Body of pancreas (tissue), 4 donors: ENCODE measurements around the gene P2RY6. TPM values are rescaled to one million over a fixed set of nuclear protein-coding genes. Genes with fewer than 3 reads are reported as not detected.

Experiments used
- ATAC-seq: fragments of 150-250 bp; one replicate; pipeline ENCODE4 v1.9.1; 2016
- DNase-seq, 4 donors: peaks; one replicate each; pipeline ENCODE4 v3.0.0-alpha.2; 2019
- H3K27ac ChIP-seq, 4 donors: fragments of 200-600 bp; sonication (generic); 1 replicate in 3 of 4; 2 replicates in 1 of 4; pipeline versions ENCODE4 v1.5.1 to v1.6.1; 2016 to 2019; ENCODE audit warnings: mild to moderate bottlenecking in 1 of 4, mixed read lengths in 1 of 4, moderate library complexity in 1 of 4
- H3K27me3 ChIP-seq, 2 donors: fragments of 200-600 bp; sonication (generic); one replicate each; pipeline ENCODE4 v1.6.0; 2016; ENCODE audit warnings: mild to moderate bottlenecking in 1 of 2
- H3K36me3 ChIP-seq, 2 donors: fragments of 200-600 bp; sonication (generic); replicated peaks in 1 of 2; 2 replicates each; pipeline ENCODE4 v1.5.1; 2016; ENCODE audit warnings: low read depth in 2 of 2; ENCODE audit not compliant: insufficient read depth in 1 of 2
- H3K4me1 ChIP-seq: fragments of 200-600 bp; sonication (generic); one replicate; pipeline ENCODE4 v1.6.0; 2016
- H3K4me3 ChIP-seq, 2 donors: fragments of 200-600 bp; sonication (generic); 1 replicate in 1 of 2; 2 replicates in 1 of 2; pipeline ENCODE4 v1.5.1; 2016 to 2019
- H3K9me3 ChIP-seq, 3 donors: fragments of 200-600 bp; sonication (generic); 1 replicate in 2 of 3; 2 replicates in 1 of 3; pipeline ENCODE4 v1.5.1; 2016
- POLR2A ChIP-seq, 3 donors: fragments of 450-650 bp; IDR thresholded peaks; one replicate each; pipeline ENCODE4 v1.6.1; 2016; ENCODE audit warnings: antibody characterized with exemption in 3 of 3, mild to moderate bottlenecking in 2 of 3
- WGBS, 2 donors: methylation state at CpG; one replicate each; pipeline ENCODE4 v1.1.5; 2017; 5-methylcytosine and 5-hydroxymethylcytosine counted together
- intact Hi-C: fragments of 100-400 bp; cut with DNase I; formaldehyde crosslinking; loops from one replicate; pipeline ENCODE4 v1.15.1; 2023
- total RNA-seq, 2 donors: library from RNA; depleted of rRNA; stranded (reverse); fragments of >200 nt; gene quantifications; one replicate each; pipeline ENCODE4 v1.1.0, GENCODE V29; 2016
- TF ChIP-seq, protein P1 (sequence below), 7 experiments: fragments of 450-650 bp in 4 of 7; fragments of 200-600 bp in 3 of 7; sonication (generic) in 3 of 7; IDR thresholded peaks; one replicate each; pipeline ENCODE4 v1.5.1; 2016 to 2019; ENCODE audit warnings: antibody characterized with exemption in 7 of 7

The P2RY6 gene
- total RNA-seq, 2 donors from 2014 or later = not detected

DNA sequence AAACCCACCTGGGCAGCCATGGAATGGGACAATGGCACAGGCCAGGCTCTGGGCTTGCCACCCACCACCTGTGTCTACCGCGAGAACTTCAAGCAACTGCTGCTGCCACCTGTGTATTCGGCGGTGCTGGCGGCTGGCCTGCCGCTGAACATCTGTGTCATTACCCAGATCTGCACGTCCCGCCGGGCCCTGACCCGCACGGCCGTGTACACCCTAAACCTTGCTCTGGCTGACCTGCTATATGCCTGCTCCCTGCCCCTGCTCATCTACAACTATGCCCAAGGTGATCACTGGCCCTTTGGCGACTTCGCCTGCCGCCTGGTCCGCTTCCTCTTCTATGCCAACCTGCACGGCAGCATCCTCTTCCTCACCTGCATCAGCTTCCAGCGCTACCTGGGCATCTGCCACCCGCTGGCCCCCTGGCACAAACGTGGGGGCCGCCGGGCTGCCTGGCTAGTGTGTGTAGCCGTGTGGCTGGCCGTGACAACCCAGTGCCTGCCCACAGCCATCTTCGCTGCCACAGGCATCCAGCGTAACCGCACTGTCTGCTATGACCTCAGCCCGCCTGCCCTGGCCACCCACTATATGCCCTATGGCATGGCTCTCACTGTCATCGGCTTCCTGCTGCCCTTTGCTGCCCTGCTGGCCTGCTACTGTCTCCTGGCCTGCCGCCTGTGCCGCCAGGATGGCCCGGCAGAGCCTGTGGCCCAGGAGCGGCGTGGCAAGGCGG, 24.5 kb downstream of the P2RY6 start:
- 73 to 81% methylated on average over 16 to 34 of the region's 35 CpGs for WGBS, 2 donors
- Histone ChIP-seq H3K9me3 (no peaks in the 10 kb centered on the region), H3K4me3 (no peak overlapping the region), H3K27ac (no peak overlapping the region), H3K27me3 (no peaks in the 10 kb centered on the region), H3K4me1 (no peaks in the 10 kb centered on the region), H3K36me3 (no peaks in the 10 kb centered on the region)
- intact Hi-C loops = loop anchor here (5.0 to 10.0 kb wide), 2 partner anchors 36 to 98 kb away; no protein-coding TSS in a partner anchor
- DNase-seq = no peak
- TF ChIP-seq, protein P1, sequence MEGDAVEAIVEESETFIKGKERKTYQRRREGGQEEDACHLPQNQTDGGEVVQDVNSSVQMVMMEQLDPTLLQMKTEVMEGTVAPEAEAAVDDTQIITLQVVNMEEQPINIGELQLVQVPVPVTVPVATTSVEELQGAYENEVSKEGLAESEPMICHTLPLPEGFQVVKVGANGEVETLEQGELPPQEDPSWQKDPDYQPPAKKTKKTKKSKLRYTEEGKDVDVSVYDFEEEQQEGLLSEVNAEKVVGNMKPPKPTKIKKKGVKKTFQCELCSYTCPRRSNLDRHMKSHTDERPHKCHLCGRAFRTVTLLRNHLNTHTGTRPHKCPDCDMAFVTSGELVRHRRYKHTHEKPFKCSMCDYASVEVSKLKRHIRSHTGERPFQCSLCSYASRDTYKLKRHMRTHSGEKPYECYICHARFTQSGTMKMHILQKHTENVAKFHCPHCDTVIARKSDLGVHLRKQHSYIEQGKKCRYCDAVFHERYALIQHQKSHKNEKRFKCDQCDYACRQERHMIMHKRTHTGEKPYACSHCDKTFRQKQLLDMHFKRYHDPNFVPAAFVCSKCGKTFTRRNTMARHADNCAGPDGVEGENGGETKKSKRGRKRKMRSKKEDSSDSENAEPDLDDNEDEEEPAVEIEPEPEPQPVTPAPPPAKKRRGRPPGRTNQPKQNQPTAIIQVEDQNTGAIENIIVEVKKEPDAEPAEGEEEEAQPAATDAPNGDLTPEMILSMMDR (IDR thresholded peaks at IDR 0.05) = no peak
- TF ChIP-seq POLR2A (IDR thresholded peaks at IDR 0.05) = no peak
- ATAC-seq = no peak

DNA sequence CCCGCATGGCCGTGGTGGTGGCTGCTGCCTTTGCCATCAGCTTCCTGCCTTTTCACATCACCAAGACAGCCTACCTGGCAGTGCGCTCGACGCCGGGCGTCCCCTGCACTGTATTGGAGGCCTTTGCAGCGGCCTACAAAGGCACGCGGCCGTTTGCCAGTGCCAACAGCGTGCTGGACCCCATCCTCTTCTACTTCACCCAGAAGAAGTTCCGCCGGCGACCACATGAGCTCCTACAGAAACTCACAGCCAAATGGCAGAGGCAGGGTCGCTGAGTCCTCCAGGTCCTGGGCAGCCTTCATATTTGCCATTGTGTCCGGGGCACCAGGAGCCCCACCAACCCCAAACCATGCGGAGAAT, 25.1 kb downstream of the P2RY6 start:
- intact Hi-C loops = loop anchor here (5.0 to 10.0 kb wide), 2 partner anchors 35 to 98 kb away; no protein-coding TSS in a partner anchor
- ATAC-seq = no peak
- Histone ChIP-seq H3K36me3 (no peaks in the 10 kb centered on the region), H3K27ac (no peak overlapping the region), H3K9me3 (no peaks in the 10 kb centered on the region), H3K4me3 (no peak overlapping the region), H3K27me3 (no peaks in the 10 kb centered on the region), H3K4me1 (no peaks in the 10 kb centered on the region)
- 84 to 88% methylated on average over 18 of the region's 18 CpGs for WGBS, 2 donors
- TF ChIP-seq POLR2A (IDR thresholded peaks at IDR 0.05) = no peak
- TF ChIP-seq, protein P1 (IDR thresholded peaks at IDR 0.05) = no peak
- no peak for DNase-seq

DNA sequence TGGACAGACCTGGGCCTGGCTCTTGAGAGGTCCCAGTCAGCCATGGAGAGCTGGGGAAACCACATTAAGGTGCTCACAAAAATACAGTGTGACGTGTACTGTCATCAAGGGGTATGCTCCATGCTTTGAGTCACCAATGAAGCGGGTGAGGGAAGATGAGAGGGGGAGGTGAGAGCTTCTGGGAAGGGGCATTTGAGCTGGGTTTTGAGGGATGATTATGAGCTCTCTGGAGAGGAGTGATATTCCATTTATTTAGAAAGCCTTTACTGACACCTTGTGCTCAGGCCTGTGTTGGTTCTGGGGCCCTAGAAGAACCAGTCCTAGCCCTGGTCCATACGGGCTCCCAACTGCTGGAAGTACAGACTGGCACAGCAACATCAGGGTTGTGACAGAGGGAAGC, 25.6 kb downstream of the P2RY6 start:
- Histone ChIP-seq H3K36me3 (no peaks in the 10 kb centered on the region), H3K4me3 (no peak overlapping the region), H3K27ac (no peak overlapping the region), H3K27me3 (no peaks in the 10 kb centered on the region), H3K4me1 (no peaks in the 10 kb centered on the region), H3K9me3 (no peaks in the 10 kb centered on the region)
- ATAC-seq (no peak), DNase-seq (no peak)
- TF ChIP-seq, protein P1 (IDR thresholded peaks at IDR 0.05) = no peak
- no peak for TF ChIP-seq POLR2A (IDR thresholded peaks at IDR 0.05)
- WGBS, 2 donors = 90 to 92% methylated on average over 3 of the region's 3 CpGs
- intact Hi-C loops = loop anchor here (5.0 to 10.0 kb wide), 2 partner anchors 35 to 97 kb away; no protein-coding TSS in a partner anchor

DNA sequence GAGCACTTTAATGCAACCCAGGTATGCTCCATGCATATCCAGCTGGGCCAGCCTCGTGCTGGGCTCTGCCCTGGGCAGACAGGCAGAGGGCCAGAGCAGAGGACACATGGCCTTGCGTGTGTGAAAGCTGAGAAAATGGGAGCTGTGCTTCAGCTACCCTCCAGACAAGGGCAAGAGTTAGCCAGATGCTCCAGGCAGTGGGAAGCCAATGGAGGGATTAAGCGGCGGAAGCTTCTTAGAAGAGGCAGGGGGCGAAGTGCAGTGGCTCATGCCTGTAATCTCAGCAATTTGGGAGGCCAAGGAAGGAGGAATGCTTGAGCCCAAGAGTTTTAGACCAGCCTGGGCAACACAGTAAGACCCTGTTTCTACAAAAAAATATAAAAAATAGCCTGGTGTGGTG, 26.1 kb downstream of the P2RY6 start:
- Histone ChIP-seq H3K27ac (no peak overlapping the region), H3K4me1 (no peaks in the 10 kb centered on the region), H3K27me3 (no peaks in the 10 kb centered on the region), H3K4me3 (no peak overlapping the region), H3K36me3 (no peaks in the 10 kb centered on the region), H3K9me3 (no peaks in the 10 kb centered on the region)
- WGBS, 2 donors = 75 to 78% methylated on average over 5 of the region's 5 CpGs
- DNase-seq (no peak), ATAC-seq (no peak)
- TF ChIP-seq, protein P1 (IDR thresholded peaks at IDR 0.05) = no peak
- intact Hi-C loops = loop anchor here (5.0 to 10.0 kb wide), 2 partner anchors 34 to 97 kb away; no protein-coding TSS in a partner anchor

DNA sequence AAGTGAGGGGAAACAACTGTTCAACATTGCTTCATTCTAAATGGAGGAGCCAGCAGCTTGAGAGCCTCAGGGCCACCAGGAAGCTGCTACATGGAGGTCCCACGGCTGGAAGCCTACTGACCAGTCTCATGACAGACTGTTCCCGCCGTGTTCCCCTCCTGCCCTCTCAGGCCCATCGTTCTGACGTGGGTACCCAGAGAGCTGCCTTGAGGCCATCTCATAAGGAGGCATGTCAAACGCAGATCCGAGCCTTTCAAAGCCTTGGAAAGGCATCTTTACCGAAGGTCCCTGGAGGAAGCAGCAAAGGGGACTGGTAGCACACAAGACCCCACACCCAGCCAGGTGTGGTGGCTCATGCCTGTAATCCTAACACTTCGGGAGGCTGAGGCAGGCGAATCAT, 27.6 kb downstream of the P2RY6 start:
- ATAC-seq = no peak
- H3K4me1 ChIP-seq = no peaks in the 10 kb centered on the region
- H3K9me3 ChIP-seq = no peaks in the 10 kb centered on the region
- H3K36me3 ChIP-seq = no peaks in the 10 kb centered on the region
- no peak for DNase-seq
- H3K27me3 ChIP-seq = no peaks in the 10 kb centered on the region
- TF ChIP-seq POLR2A (IDR thresholded peaks at IDR 0.05) = no peak
- TF ChIP-seq, protein P1 (IDR thresholded peaks at IDR 0.05) = no peak
- intact Hi-C loops = loop anchor here (5.0 to 10.0 kb wide), 2 partner anchors 33 to 95 kb away; no protein-coding TSS in a partner anchor
- 79 to 87% methylated on average over 5 to 10 of the region's 10 CpGs for WGBS, 2 donors
- no peak overlapping the region for H3K27ac ChIP-seq
- H3K4me3 ChIP-seq = no peak overlapping the region
